ENCODE results near the gene CDH4. TPM values are rescaled to one million over a fixed set of nuclear protein-coding genes. Genes with fewer than 3 reads are reported as not detected.
A peak's percentile ranks its signal among the peaks of the same experiment; 100 is the strongest.

CDH4 gene
- total RNA-seq, 1 donor from 2014 or later = 2.2 TPM

DNA sequence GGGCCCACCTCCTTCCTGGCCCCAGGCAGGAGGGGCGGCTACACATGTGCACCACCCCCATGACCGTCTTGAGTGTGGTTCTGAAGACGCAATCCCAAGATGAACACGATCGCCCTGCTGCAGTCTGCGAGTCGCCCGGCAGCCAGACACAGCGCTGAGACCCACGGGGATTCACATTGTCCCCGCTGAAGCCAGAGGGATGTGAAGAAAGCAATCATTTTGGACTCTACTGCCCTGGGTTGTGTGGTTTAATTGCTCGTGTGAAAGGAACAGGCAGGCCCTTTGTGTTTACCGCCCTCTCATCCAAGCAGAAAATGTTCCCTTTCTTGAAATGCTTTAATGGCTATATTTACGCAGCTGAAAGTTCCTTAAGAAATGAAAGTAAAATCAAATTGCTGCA lies 534.2 kb downstream of the CDH4 start:
- intact Hi-C loops (cut with DNase I) = no loop called here
- DNase-seq (ENCODE audit: low spot score) (no peak), ATAC-seq (peak; percentile 60)

DNA sequence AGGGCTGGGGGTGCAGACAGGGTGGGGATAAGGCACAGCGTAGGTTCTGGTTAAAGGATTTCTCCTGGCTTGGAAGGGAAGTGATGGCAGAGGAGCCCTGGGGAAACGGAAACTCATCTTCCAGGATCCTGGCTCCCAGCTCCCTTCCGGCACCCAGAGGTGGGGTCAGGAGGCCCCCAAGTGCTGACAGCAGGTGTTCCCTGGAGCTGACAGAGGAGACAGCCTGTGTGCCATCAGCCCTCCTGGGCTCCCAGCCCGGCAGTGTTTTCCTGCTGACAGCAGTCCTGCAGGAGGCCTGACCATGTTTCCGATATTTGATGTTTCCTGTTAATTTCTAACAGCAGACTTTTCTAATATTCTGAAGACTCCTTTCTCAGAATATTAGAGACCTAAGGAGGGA lies 536.3 kb downstream of the CDH4 start:
- ATAC-seq (no peak), DNase-seq (ENCODE audit: low spot score) (no peak)
- intact Hi-C loops (cut with DNase I) = no loop called here

DNA sequence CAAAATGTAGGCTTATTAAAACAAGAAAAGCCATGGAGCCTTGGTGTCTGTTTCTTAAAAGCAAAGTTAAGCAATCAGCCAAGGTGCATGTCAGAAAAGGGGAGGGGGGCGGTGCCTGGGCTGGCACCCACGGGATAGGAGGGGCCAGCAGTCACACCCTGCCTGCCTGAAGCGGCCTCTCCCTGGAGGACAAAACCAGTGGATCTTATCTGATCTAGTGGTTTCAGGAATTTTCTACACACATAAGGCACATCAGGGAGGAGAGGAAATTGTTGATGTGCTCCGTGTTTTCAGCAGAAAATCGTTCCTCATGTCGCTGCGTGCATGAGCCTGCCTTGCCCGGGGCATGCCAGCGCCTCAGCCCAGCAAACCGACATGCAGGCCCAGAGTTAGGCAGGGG lies 537.3 kb downstream of the CDH4 start:
- no peak for DNase-seq (ENCODE audit: low spot score)

DNA sequence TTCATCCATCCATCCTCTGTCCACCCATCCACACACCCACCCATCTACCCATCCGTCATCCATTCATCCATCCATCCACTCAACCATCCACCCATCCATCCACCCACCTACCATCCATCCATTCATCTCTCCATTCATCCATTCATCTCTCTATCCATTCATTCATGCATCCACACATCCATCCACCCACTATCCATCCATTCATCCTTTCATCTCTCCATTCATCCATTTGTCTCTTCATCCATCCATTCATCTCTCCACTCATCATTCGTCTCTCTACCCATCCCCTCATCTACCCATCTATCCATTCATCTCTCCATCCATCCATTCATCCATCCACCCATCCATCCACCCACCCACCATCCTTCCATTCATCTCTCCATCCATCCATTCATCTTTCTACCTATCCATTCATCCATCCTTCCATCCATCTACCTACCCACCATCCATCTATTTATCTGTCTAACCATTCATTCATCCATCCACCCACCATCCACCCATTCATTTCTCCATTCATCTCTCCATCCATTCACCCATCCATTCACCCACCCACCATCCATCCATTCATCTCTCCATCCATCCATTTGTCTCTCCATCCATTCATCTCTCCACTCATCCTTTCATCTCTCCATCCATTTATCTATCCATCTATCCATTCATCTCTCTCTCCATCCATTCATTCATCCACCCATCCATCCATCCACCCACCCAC lies 538.2 kb downstream of the CDH4 start:
- intact Hi-C loops (cut with DNase I) = no loop called here
- ATAC-seq = no peak
- DNase-seq (ENCODE audit: low spot score) = no peak

More for the DNA sequence above, 537.3 kb downstream of the CDH4 start:
- ATAC-seq = no peak
- intact Hi-C loops (cut with DNase I) = no loop called here

DNA sequence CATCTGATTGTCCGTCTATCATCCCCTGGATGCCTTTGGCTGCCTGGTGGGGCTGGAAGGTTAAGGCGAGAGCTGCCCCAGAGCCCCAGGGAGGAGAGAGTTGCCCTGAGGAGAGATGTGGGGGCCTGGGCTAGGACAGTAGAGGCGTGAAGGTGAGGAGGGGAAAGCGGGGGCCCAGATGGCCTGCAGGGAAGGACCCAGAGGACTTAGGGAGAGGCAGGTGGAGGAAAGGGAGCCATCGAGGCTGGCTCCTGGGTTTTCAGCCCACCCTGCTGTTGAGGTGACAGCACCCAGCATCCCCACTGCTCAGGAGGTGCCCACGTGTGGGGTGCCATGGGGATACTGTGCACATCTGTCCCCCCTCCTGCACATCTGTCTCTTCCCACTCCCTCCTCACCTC lies 539.9 kb downstream of the CDH4 start:
- intact Hi-C loops (cut with DNase I) = no loop called here
- DNase-seq (ENCODE audit: low spot score) (no peak), ATAC-seq (no peak)

DNA sequence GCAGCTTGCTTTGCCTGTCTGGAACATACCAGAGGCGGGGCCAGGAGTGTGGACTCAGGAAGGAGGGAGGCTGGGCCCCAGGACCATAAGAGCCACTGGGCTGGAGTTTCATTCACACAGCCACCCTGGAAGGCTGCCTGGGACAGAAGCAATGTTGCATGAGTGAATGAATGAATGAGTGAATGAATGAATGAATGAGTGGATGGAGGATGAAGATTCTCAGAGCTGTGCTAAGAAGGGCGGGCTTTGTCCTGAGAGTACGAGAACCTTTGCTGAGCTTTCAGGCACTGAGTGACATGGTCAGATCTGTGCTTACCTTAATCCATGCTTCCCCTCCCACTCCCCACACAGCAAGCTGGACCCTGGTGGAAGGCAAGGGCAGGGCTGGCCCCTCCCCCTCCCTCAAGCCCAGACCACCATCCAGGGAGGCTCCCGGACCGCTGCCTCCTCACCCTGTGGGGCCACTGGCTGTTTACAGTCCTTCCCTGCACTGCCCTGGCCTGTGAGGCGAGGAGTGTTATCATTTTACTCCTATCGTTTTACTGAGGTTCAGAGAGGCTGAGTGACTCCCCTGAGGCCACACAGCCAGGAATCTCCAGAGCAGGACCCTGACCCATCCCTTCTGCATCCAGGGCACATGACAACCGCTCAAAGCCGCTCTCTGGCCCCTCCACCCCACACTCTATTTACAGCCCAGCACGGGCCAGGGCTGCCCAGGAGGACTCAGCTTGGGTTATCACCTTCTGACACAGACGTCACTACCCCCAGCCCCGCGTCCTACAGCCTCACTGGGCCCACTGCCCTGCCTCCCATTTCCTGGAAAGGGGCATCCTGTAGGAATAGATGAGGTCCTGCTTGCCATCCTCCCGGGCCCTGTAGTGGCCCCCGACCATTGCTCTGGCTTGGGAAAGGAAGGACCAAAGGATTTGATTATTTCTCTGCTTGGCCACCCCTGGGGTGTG lies 543.9 kb downstream of the CDH4 start:
- ATAC-seq (no peak), DNase-seq (ENCODE audit: low spot score) (no peak)
- intact Hi-C loops (cut with DNase I) = no loop called here

DNA sequence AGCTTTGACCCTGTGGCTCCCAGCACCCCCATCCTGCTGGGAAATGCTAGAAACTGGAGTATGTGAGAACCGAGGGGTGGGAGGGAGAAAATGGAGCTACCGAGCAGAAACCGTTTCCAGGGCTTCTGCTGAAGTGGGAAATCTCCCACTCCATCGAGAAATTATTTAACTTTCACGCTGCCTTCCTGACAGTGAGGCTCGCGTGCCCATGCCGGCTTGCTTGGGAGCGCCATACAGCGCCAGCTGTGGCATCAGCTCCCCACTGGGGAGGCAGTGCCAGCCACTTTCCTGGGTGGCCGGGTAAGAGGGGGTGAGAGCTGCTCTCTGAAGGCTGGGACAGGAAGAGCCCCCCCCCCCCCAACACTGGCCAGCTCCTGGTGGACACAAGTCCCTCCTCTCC lies 544.7 kb downstream of the CDH4 start:
- DNase-seq (ENCODE audit: low spot score) (no peak), ATAC-seq (no peak)
- intact Hi-C loops (cut with DNase I) = no loop called here

DNA sequence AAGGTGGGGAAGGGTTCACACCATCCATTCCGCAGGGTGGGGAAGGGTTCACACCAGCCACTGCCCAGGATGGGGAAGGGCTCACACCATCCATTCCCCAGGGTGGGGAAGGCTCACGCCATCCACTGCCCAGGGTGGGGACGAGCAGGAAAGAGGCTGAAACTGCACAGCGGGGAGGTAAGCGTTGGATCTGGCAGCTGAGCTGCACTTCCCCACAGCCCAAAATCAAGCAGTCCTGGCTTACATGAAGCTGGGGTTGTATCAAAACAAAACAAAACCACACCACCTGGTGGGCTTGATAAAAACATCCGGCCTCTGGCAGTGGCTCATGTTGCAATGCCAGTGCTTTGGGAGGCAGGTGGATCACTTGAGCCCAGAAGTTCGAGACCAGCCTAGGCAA lies 545.1 kb downstream of the CDH4 start:
- intact Hi-C loops (cut with DNase I) = no loop called here
- DNase-seq (ENCODE audit: low spot score) = no peak

DNA sequence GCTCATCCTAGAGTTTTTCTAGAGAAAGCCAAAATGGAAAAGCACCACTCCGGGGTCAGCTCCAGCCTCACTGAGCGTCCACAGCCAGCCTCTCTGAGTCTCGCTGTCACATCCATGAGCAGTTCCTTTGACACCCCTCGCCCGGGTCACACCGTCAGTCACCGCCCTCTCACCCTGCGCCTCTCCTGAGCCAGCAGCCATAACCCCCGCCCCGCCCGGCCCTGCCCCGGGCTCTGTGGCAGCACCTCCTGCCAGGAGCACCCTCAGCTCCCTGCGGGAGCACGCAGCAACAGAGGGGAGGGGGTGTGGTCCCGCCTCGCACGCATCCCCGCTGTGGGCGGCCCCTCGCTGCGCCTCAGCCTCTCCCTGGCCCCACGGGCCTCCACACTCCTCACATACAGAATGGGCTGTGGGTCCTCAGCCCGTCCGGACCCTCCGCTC lies 545.9 kb downstream of the CDH4 start:
- DNase-seq (ENCODE audit: low spot score) (no peak), ATAC-seq (no peak)
- intact Hi-C loops (cut with DNase I) = no loop called here

More for the DNA sequence above, 545.1 kb downstream of the CDH4 start:
- no peak for ATAC-seq

DNA sequence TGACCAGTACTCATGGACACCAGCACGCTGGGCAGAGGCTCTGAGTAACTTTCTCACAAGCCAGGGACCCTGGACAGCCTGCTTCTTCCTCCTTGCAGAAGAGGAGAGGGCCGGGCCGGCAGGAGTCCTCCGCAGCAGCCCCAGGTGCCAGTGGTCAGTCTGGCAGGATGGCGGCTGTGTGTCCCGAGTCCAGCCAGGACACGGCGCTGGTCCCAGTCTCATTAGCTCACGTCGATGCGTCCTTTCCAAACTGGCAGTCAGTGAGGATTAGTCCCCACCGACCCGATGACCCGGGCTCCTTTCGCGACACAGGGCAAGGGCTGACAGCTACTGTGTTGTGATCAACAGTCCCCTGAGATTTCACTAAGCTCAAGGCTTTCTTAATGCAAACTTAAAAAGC lies 546.6 kb downstream of the CDH4 start:
- intact Hi-C loops (cut with DNase I) = no loop called here
- ATAC-seq = no peak
- no peak for DNase-seq (ENCODE audit: low spot score)

DNA sequence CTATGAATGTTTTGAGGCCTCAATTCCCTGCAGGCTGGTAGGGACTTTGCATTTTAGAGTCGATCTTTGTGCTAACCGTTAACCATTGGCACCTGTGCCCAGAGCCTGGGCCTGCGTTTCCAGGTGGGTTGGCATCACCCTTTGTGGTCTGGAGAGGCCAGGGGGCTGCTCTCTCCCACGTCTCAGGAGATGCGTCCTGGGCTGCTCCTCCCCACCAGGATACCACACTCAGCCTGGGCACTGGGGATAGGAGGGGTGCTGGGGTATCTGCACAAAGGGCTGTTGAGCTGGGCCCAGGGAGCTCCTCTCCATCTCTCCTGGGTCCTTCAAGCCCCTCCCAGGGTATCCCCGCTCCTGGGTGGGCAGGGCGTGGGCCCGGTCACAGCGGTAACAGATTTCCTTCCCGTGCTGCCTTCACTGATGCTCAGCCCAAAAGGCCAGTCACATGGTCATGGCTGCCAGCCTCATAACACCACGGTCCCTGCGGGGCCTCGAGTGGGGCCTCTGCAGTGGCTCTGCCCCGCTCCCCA lies 547.4 kb downstream of the CDH4 start:
- ATAC-seq = no peak
- no peak for DNase-seq (ENCODE audit: low spot score)
- intact Hi-C loops (cut with DNase I) = no loop called here

DNA sequence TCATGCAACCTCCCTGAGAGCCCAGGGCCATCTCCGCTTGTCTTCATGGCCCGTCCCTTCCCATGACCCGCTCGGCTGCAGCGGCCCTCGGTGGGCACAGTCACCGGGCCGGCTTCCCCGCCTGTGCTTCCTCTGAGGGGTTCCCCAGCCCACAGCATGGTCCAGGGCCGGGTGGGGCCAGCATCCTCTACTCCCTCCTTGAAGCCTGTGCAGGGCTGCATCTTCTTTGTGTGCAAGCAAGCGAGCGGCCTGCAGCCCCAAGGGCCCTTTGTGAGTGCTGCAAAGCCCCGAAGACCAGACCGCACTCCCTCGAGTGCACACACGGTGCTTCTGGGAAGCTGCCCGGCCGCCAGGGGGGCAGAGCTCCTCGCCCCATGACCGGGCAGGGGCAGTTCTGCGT lies 547.9 kb downstream of the CDH4 start:
- no peak for ATAC-seq
- DNase-seq (ENCODE audit: low spot score) = no peak
- intact Hi-C loops (cut with DNase I) = no loop called here

DNA sequence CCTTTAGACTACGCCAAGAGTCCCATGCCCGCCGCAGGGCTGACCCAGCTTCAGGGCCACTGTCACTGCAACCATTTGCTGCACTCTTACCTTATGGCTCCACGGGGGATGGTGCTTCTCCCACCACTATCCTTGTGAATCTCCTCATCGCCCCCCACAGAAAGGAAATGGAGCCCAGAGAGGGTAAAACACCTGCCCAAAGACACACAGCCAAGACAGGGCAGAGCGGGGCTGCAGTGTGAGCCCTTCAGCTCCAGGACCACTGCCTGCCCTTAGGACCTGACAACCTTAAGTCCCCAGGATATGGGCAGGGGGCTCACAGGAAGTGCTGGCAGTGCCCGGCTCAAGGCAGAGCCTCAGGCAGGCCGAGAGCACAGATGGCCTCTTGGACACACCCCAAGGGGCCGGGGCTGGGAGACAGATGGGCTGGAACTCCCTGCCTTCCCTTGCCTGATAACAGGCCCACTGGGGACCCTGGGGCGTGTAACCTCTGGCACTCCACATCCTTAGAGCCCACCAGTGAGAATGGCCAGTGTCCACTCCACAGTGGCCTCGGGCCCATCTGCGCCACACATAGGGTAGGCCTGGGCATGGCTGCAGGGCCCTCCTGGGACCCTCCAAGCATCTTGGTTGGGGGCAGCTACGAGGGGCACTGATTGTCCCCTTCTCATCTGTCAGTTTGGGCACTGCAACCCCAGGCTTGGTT lies 548.5 kb downstream of the CDH4 start:
- DNase-seq (ENCODE audit: low spot score) (no peak), ATAC-seq (no peak)

DNA sequence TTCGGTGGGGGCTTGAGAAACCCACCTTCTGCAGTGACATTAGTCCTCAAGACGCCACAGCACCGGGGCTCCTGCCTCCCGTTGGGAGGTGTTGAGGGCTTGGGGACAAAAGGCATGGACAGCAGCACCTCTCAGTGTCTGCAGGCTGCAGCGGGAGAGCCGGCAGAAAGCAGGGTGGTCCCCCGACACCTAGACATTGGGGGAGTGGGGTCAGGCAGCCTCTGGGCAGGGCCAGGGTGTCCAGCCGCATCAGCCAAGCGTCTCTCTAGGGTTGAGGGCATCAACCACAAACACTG lies 549.0 kb downstream of the CDH4 start:
- intact Hi-C loops (cut with DNase I) = no loop called here
- ATAC-seq (no peak), DNase-seq (ENCODE audit: low spot score) (no peak)

More for the DNA sequence above, 548.5 kb downstream of the CDH4 start:
- intact Hi-C loops (cut with DNase I) = no loop called here

DNA sequence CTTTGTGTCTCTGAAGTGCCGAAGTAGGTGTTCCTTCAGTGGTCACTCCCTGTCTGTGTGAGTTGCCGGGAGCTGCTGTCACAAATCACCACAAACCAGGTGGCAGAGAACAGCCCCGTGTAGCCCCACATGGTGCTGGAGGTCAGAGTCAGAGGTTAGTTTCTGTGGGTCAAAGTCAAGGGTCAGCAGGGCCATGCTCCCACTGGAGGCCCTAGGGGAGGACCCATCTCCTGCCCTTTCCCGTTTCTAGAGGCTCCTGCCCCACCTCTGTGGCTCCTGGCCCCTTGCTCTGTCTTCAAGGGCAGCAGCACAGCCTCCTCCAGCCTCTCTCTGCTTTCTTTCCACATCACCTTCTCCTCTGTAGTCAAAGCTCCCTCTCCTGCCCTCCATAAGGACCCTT lies 549.4 kb downstream of the CDH4 start:
- intact Hi-C loops (cut with DNase I) = no loop called here
- no peak for DNase-seq (ENCODE audit: low spot score)
- ATAC-seq = no peak

DNA sequence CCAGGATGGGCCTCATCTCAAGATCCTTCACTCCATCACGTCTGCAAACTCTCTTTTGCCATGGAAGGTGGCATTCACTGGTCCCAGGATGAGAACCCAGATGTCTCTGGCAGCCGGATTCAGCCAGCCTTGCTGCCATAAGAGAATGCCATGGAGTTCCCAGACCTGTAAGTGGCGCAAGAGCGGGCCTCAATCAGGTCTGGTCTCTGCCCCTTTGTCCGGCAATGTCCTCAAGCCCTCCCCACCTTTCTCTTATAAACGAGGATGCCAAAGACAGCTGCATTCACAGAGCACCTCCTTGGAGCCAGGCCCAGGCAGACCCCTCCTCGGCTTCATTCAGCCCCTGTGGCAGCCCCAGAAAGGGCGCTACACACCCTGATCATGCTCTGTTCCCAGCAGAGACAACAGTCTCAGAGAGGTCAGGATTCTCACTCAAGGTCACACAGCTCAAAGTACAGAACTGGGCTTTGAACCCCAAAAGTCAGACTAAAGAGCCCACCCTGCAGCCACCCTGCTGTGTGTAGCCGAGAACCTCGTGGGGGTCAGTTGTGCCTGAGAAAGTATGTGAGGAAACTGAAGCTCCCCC lies 549.9 kb downstream of the CDH4 start:
- DNase-seq (ENCODE audit: low spot score) (no peak), ATAC-seq (no peak)
- intact Hi-C loops (cut with DNase I) = no loop called here

DNA sequence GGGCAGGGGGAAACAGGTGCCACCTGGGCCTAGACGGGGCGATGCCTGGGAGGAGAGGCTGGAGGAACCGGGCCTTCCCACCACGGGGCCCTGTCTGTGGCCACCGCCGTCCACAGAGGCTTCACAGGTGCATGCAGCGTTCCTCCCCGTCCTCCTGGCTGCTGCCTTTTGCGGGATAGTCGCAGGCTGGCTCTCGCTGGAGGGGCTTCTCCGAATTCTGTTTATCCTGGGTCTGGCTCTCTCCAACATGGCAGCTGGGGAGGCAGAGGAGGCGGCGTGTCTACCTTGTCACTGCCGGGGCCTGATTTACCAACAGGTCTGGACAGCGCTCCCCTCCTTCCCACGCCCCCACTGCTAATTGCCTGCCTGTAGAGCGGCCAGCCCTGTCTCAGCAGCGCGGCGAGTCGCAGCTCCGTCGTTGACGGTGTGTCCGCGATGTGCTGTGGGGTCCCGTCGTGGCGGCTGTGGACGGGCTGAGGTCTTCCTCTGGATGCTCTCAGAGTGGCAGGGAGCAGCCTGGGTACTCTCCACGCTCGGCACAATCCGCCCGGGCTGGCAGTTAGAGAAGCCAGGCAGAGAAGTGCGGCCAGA lies 550.8 kb downstream of the CDH4 start:
- intact Hi-C loops (cut with DNase I) = no loop called here

DNA sequence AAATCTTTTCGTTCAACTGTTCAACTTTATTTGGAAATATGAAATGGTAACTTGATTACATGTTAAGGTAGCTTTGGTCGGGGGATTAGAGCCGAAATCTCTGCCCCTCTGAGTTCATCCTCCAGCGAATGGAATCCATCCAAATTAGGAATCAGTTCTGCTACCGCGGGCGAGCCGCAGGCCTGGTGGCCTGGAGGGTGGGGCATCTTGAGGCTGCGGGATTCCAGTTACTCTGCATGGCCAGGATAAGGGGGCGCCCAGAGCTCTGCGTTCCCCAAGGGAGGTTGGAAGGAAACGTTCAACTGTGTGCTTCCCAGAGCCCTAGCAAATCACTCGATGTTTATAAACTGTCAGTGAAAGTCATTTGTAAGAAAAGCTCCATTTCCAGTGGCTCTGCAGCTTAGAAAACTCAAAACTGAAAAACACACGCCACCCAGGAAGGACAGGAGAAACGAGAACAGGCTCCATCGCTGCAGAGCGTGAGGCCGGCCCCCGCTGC lies 551.4 kb downstream of the CDH4 start:
- ATAC-seq (no peak), DNase-seq (ENCODE audit: low spot score) (no peak)
- intact Hi-C loops (cut with DNase I) = no loop called here

More for the DNA sequence above, 550.8 kb downstream of the CDH4 start:
- ATAC-seq (no peak), DNase-seq (ENCODE audit: low spot score) (no peak)
